ENCODE data around the gene ELOVL5.

GRCh38 chr6:53377793-53378192 lies 29.0 kb upstream of the ELOVL5 start:
- TF ChIP-seq CTCF (IDR thresholded peaks at IDR 0.05): no peak
- TF ChIP-seq POLR2A (IDR thresholded peaks at IDR 0.05): no peak

All from adrenal gland (tissue), 5 donors.